Fibroblast of pulmonary artery (primary cell): ENCODE results near the gene TBL2.
"Not testable (repeated sequence)": the region's sequence is repeated elsewhere in the genome, so short reads cannot be mapped to it uniquely, and the experiment has no call there.

Experiments
- DNase-seq: peaks from one replicate; pipeline ENCODE4 v3.0.0-alpha.2; 2010; ENCODE audit warnings: low read depth
- H3K4me3 ChIP-seq: replicated peaks from 2 replicates; pipeline ENCODE4 v1.5.1; 2011; ENCODE audit warnings: low read depth, mild to moderate bottlenecking, control low read depth, low read length, moderate library complexity
- TF ChIP-seq, protein P1 (sequence below): IDR thresholded peaks from 2 replicates; pipeline ENCODE4 v1.5.1; 2011; ENCODE audit warnings: mild to moderate bottlenecking, control low read depth, low read length, inconsistent platforms; ENCODE audit errors: missing control alignments

The TBL2 gene

GRCh38 chr7:73555411-73555982 is 22.9 kb downstream of the TBL2 start:
- TF ChIP-seq, protein P1, sequence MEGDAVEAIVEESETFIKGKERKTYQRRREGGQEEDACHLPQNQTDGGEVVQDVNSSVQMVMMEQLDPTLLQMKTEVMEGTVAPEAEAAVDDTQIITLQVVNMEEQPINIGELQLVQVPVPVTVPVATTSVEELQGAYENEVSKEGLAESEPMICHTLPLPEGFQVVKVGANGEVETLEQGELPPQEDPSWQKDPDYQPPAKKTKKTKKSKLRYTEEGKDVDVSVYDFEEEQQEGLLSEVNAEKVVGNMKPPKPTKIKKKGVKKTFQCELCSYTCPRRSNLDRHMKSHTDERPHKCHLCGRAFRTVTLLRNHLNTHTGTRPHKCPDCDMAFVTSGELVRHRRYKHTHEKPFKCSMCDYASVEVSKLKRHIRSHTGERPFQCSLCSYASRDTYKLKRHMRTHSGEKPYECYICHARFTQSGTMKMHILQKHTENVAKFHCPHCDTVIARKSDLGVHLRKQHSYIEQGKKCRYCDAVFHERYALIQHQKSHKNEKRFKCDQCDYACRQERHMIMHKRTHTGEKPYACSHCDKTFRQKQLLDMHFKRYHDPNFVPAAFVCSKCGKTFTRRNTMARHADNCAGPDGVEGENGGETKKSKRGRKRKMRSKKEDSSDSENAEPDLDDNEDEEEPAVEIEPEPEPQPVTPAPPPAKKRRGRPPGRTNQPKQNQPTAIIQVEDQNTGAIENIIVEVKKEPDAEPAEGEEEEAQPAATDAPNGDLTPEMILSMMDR = no peak

GRCh38 chr7:73550093-73550492 is 28.3 kb downstream of the TBL2 start:
- not testable (repeated sequence) for DNase-seq, H3K4me3 ChIP-seq

More at GRCh38 chr7:73555411-73555982, 22.9 kb downstream of the TBL2 start:
- H3K4me3 ChIP-seq = peak overlapping the region; percentile 2
- DNase-seq = no peak

DNA sequence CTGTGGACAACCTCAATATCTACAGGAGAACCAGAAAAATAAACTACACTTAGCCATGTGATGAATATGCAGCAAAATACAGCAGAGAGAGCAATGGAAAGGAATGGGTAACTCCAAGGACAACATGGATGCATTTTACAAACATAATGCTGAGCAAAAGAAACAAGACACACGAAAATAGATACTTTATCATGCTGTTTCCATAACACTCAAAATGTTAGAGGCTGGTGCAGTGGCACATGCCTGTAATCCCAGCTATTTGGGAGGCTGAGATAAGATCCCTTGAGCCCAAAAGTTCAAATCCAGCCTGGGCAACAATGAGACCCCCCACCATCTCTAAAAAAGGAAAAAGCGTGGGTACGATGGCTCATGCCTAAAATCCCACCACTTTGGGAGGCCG is 29.2 kb downstream of the TBL2 start:
- no peak for DNase-seq
- H3K4me3 ChIP-seq = no peak overlapping the region
- TF ChIP-seq, protein P1 = no peak

DNA sequence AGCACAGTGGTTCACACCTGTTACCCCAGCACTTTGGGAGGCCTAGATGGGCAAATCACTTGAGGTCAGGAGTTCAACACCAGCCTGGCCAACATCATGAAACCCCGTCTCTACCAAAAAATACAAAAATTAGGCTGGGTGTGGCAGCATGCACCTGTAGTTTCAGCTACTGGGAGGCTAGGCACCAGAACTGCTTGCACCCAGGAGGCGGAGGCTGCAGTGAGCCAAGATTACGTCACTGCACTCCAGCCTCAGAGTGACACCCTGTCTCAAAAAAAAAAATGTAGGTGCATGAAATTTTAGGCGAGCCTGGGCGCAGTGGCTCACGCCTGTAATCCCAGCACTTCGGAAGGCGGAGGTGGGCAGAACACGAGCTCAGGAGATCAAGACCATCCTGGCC is 30.5 kb downstream of the TBL2 start:
- TF ChIP-seq, protein P1 = no peak
- H3K4me3 ChIP-seq = no peak overlapping the region
- DNase-seq = no peak

GRCh38 chr7:73544678-73545077 is 33.7 kb downstream of the TBL2 start:
- TF ChIP-seq, protein P1 = no peak
- no peak for DNase-seq
- H3K4me3 ChIP-seq = no peak overlapping the region

DNA sequence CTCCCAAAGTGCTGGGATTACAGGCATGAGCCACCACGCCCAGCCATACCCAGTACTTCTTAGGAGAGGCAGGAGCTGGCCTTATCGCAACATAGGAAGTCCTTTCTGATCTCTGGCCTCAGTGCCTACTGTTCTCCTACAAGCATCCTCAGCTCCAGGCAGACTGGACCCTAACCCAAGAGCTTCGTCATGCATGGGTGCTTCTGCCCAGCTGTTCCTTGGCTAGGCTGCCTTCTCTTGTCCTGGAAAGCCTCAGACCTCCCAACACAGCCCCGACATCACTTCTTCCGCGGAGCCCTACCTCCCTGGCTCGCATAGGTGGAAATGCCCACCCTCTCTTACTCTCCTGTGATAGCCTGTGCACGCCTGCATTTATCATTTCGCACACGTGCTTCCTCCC is 36.7 kb downstream of the TBL2 start:
- TF ChIP-seq, protein P1 = no peak
- no peak overlapping the region for H3K4me3 ChIP-seq
- DNase-seq = no peak

GRCh38 chr7:73539709-73540108 is 38.7 kb downstream of the TBL2 start:
- DNase-seq = no peak
- TF ChIP-seq, protein P1 = no peak
- no peak overlapping the region for H3K4me3 ChIP-seq

DNA sequence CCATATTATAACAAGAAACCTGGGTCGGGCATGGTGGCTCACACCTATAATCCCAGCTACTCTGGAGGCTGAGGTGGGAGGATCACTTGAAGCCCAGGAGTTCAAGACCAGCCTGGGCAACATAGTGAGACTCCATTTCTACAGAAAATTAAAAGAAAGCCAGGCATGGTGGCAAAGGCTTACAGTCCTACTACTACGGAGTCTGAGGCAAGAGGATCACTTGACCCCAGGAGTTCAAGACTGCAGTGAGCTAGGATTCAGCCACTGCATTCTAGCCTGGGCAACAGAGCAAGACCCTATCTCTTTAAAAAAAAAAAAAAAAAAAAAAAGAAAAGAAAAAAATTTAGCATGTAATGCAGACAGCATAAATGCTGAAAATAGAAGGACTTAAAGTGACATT is 39.9 kb downstream of the TBL2 start:
- DNase-seq, H3K4me3 ChIP-seq: not testable (repeated sequence)
